Measurements from ENCODE around the gene IL21R.

- TF ChIP-seq CTCF (IDR thresholded peaks at IDR 0.05) (no peak), EZH2 (IDR thresholded peaks at IDR 0.05; ENCODE audit: borderline replicate concordance, insufficient read depth, low read depth, low read length, poor library complexity, severe bottlenecking) (no peak)
Observed at GRCh38 chr16:27355610-27356009, 46.4 kb upstream of the IL21R start.
